ENCODE measurements around the gene CCER1.

CCER1 gene

DNA sequence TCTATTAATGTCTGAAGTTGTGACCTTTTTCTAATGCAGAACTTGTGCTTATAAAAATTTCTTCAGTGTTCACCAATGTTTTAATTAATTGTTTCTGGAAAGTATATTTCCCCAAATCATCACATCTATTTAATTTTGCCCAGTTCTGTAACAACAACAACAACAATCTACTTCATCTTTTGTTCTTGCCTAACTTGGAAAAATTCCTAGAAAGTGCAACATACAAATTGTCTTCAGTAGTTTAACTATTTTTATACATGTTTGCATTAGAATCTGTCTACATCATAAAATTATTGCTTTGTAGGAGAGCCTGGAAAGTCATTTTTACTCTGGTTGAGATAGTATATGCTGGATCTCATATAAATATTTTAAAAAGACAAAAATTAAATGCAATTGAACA lies 38.5 kb downstream of the CCER1 start:
- no peak for DNase-seq

DNA sequence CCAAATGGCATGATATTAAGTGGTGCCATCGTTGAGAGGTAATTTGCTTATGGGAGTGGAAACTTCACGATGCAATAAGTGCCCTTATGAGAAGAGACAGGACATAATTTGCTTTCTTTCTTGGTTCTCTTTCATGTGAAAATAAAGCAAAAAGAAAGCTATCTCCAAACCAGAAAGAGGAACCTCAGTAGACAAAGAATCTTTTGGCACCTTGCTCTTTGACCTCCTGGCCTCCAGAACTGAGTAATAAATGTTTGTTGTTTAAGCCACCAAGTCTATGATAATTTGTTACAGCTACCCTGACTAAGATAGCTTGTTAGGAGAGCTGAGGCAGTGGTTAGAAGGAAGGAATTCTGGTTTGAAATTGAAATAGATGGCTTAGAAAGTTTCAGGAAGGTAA lies 39.6 kb downstream of the CCER1 start:
- DNase-seq = no peak

DNA sequence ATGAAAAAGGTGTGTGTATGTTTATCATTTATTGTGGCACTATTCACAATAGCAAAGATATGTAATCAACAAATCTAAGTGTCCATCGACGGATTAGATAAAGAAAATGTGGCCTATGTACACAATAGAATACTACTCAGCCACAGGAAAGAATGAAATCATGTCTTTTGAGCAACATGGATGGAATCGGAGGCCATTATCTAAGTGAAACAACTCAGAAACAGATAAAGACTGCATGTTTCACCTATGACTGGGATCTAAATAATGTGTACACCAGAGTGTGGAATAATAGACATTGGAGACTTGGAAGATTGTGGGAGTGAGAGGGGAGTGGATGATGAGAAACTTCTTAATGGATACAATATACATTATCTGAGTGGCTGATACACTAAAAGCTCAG lies 44.0 kb downstream of the CCER1 start:
- no peak for DNase-seq

DNA sequence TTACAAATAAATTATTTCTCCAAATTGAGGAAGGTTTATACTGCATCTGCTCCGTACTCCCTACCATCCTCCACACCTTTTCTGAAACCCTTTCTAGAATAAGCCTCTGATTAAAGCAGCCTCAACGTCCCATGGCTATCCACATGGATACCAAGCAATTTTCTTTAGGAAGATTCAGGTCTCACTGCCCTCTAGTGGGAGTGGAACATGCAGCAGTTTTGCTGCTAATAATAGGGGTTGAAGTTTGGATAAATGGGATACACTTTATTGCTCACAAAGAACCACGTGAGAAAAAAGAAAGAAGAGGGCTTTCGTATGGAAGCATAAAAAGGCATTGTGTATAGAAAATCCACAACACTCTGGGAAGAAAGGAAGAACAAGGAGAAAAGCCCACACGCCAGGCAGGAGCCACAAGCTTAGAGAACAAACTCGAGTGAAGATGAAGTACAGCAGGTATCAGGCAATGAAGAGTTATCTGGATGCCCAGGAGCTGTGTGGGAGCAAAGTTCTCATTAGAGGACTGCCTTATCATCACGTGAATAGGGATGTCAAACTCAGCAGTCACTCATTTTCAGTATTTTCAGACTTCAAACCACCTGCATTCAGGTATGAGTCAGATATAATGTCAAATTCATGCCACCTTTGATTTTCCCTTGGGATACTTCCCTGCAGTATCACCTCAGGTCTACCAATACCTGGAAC lies 45.8 kb downstream of the CCER1 start:
- DNase-seq = peak in 1 of 2 experiments; percentile 34

DNA sequence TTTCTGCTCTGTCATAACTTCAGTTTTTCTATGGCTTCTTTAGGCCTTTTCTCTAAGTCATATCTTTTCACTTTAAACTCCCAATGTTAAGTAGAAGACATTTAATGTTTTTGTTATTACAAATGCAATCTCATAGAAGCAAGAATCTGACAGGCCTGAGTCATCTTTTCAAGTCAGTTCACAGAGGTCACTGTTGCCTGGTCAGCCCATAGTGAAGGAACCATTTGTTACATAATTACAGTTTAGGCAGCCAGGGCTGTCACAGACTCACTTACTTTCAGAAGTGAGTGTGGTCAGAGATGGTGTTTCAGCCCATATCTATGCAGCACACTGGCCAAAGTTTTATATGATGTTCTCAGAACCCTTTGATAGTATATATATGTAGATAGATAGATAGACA lies 46.5 kb downstream of the CCER1 start:
- no peak for DNase-seq

DNA sequence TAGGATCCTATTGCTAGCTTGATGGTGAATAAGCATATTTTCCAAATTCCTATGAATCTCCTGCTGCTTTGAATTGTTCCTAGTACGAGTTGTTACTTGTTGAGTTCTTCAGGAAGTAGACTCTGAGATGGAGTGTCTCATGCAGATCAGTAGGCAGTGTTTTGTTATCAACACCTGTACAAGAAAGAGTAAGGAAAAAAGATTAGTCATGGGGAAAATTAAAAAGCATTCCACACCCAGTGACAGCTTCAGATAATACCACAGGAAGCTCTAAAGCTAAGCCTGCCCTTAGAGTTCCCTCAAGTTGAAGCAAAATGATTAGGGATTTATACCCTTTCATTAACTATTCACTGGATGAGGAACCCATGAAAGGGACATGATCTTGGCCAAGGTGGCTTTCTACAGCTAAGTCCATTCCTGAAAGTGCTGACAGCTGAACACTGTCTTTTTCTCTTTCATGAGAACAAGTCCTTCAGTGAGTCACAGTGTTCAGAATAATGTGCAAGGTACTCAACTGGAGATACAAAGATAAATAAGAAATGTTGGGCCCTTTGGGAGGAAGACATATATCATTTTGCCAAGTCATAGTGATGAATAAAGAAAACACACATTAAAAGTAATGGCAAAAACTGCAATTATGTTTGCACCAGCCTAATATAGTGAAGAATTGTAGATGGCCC lies 49.1 kb downstream of the CCER1 start:
- DNase-seq = no peak

DNA sequence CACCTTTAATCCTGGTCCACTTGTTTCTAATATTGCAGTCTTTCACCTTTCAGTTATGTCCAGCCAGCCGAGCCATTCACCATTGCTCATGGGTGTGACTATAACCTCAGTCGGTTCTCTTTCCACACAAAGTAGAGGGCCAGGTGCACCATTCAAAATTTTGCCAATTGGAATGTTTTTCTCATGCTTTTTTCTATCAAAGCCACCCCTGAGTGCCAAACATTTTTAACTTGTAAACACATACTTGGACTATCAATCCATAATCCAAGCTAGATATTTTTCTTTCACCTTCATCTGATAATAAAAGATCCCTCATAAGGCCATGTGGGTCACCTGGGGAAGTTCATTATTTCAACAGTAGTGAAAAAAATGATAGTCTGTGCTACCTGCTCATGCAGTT lies 52.4 kb downstream of the CCER1 start:
- no peak for DNase-seq

Measured in SW 1271 (cell line).